GM18870 (cell line): Measurements from ENCODE around the gene NEUROG1.
A peak's percentile ranks its signal among the peaks of the same experiment; 100 is the strongest.

Experiments used
- ATAC-seq: cut with Tn5 transposase; IDR thresholded peaks from one replicate; pipeline ENCODE4 v1.9.1; 2021; ENCODE audit warnings: moderate library complexity; ENCODE audit not compliant: unreplicated experiment

Gene NEUROG1

DNA sequence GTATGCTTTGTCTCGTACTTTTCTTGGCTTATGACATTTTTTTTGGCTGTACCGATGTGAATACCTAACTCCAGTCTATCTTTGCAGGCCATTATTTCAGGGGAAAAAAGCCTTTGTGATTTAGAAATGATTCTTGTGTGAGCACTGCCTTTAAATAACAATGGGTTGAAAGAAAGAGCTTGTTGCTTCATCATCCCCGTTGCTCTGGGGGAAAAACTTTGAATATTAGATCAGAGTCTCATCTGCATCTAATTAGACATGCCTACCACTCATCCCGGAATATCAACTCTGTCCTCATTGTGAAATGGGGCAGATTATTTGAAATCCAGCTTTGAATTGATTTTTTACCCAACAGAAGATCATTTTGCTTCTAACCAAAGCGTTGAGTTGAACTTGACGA is 29.5 kb upstream of the NEUROG1 start:
- ATAC-seq: no peak

DNA sequence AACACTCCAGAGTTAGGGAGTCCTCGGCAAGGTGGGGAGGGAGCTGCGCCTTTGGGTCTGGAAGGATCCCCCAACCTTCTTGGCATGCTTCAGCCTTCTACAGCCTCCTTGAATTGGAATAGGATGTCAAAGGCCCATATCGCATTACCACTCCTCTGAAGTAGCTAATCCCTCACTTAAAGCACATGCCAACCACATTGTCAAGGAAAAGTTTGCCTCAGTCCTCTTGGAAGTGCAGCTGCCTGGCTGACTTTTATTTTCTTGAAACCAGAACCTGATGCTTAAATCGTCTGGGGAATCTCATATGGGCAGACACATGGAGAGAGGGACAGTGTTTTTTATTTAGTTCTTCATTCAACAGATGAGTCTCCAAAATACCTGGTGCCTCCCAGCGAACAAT is 28.6 kb upstream of the NEUROG1 start:
- ATAC-seq: no peak

DNA sequence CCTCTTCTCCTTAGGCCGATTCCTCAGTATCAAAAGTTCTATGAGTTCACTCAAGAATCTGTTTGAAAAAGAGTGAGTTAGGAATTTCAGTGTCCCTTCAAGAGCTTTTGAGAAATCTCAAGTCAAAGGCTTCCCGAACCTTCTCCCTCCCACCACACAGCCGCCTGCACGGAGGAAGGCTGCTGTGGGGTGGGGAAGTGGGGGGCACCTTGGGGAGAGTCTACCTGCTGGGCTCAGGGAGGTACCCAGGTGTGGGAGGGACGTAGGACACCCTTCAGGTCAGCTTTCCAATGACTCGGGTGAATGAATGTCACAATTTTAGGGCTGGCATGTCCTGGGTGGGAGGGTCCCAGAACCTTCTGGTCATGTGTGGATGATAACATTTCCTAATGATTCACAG is 25.5 kb upstream of the NEUROG1 start:
- no peak for ATAC-seq

DNA sequence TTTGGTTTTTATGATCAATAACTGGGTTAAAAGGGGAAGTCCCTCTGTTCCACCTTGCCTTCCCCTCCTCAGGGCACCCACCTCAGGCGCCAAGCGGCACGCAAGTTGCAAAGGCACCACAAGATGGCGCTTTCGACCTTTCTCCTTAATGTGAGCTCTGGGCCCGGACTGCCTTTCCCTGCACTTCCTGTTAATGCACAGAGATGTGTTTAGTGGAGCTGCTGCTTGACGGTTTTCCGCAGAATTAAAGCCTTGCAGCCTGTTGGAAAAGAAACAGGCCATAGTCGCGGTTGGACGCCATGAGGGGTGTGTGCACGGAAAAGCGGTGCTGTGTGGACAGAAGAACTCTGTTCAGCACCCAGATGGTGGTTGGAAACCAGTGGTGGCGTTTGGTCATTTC is 25.1 kb upstream of the NEUROG1 start:
- ATAC-seq: peak; percentile 93

DNA sequence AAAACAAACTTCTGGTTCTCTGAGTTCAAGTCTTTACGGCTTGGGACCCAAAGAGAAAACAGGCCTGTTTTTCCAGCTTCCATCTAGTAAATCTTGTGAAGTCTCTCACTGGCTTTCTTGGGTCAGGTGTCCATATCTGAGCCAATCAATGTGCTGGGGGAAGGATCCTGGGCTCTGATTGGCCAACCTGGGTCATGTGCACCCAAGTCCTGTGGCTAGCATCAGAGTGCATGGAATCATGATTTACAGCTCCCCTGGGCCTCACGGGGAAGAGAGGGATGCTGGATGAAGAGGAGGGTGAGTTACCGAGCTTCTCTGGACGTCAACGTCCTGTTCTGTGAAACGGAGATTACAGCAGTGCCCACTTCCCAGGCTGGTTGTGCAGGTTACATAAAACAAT is 23.6 kb upstream of the NEUROG1 start:
- no peak for ATAC-seq

DNA sequence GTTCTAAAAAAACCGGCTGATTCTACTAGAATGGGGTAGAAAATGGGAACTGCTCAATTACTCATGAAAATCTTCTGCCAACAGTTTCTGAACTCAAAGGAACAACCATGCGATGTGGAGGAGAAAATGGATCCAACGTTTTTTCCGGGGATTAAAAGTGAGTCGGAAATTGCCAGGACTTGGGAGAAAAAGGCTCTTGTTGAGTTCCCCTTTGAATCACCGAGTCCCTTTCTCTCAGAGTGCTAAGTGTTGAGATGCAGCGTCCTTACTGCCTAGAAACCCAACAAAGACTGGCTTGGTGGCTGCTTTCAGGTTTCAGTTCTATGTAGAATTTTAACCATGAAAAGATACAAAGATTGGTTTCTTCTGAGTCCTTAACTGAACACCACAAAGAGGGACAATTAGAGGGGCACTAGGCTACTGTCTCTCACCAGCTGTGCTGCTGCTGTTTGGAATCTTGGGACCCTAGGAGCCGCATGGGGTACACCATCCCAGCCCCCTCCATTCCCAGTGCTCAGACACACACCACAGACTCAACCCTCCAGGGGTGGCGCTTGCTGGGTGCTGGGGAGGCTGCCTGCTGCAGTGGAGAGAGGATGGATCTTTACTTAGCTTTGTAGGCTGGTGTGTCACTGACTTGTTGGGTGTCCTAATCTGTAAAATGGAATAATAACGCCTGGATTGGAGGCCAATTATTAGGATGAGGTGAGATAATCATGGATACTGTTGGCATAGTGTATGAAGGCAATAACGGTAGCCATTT is 21.5 kb upstream of the NEUROG1 start:
- ATAC-seq: no peak

DNA sequence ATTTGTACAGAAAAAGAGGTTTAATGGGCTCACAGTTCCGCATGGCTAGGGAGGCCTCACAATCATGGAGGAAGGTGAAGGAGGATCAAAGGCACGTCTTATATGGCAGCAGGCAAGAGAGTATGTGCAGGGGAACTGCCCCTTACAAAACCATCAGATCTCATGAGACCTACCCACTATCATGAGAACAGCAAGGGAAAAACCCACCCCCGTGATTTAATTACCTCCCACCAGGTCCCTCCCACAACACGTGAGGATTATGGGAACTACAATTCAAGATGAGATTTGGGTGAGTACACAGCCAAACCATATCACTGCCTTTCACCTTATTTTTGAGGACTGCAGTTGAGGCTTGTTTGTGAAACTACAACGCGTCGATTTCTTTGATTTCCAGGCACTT is 20.9 kb upstream of the NEUROG1 start:
- ATAC-seq: no peak

DNA sequence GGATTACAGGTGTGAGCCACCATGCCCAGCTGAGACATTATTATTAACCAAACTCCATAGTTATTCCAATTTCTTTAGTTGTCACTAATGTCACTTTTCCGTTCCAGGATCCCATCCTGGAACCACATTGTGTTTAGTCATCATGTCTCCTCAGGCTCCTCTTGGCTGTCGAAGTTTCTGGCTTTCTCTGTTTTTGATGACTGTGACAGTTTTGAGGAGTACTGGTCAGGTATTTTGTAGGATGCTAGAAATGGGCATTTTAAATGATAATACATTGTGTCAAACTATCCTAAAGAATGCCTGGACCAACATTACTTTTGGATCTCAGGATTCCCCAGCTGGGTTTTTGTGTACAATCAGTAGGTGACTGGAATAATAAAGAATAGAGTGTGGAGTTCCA is 19.8 kb upstream of the NEUROG1 start:
- no peak for ATAC-seq

DNA sequence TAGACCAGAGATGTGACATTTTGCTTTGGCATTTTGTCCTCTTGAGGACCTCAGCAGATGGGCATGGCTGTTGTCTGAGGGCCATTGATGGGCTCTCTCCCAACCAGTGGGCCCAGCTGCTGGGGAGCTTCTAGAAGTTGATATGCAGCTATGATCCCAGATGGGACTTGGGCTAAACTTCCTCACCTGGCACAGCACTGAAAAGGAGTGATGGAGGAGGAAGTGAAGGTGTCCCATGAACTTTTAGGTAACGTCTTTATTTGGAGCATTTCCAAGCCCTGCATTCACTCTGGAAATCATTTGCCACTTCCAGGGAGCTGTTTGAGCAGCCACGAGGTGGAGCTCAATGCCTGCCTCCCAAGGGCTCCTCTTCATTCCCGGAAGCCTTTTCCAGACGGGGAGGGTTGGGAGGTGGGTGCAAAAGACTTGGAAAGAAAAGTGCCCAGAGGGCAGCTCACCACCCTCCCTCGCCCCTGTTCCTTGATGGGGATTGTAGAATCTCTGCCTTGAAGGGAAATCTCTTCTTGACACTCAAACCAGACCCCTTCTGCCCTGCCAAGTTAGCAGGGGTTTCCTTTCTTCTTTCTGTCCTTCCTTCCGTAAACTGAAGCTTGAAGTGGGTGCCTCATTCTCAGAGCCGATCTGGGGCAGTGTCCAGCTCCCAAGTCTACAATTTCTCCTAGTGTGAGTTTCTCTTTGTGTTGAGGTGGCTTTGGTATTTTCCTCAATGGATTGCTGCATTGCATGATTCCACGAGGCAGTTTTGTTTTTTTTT is 18.1 kb upstream of the NEUROG1 start:
- ATAC-seq: no peak

DNA sequence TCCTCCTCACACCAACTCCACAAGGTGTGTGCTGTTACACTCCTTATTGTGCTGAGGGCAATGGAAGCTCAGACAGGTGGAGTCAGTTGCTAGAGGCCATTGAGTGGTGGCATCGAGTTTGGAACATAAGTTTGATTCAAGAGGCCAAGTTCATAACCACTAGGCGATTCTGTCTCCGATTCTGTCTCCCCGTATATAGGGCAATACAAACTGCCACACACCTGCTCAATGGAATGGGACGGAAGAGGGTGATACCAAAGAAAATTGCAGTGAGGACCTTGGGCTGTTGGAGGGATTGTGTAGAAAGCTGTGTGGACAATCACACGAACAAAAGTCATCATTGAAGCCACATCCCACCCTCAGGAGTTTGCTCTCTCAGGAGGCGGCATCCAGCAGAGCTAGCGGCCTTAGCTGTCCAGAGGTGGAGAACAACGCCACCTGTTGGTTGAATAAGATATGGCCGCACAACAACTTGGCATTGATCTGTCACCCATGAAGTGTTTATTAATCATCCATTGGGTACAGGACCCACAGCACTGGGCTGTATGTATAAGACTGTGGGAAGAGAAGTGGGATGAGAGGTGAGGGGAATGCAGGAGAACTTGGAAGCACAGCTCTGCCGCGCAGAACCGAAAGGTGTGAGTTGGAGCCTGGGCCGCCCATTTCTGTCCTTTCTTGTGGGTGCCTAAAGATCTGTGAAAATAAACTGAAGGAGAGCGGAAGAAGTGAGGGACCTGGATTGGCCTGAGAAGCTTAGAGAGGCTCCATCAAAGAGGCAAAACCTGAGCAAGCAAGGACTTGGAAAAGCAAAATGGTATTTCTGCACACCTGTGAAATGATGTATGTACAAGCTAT is 16.1 kb upstream of the NEUROG1 start:
- no peak for ATAC-seq

DNA sequence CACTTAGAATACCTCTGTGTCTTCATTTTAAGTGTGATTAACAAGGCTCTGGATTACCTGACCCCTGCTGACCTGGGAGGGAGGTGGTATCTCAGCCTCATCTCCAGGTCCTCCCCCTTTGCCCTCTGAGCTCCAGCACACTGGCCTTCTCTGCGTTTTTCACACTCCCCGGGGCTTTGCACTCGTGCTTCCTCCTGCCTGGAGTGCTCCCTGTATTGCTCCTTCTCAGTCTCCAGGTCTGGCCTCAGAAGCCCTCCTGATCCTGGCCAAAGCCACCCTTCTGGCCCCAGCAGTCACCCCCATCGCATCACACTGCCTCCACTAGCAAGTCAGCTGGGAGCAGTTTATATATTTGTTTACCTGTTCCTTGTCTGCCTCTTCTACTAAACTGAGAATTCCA is 13.6 kb upstream of the NEUROG1 start:
- no peak for ATAC-seq

DNA sequence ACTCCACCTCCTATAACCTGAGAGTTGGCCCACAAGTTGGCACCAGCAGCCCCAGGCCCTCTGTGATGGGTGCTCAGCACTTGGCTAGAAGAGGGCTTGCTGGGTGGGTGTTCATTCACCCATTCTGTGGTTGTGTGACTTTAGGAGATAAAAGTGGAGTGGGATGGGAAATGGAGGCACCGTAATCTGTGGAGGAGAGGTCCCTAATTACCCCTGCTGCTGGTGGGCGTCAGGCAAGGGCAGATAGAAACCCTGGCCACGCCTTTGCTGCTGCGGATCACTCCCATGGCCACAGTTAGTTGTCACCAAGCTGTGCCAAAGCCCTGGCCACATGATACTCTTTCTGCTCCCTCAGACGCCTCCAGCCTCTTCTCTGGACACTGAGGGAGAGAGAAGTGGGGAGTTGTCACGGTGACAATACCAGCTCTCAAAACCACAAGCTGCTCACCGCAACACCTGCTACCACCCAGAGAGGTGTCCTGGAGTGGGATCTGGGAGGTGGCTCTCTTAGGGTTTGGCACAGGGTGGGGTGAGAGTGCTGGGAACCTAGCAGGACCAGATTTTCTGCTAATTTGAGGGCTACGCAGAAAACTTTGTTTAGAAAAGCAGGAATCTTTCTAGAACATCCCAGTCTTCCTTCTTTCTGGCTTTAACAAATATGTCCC is 12.0 kb upstream of the NEUROG1 start:
- no peak for ATAC-seq

DNA sequence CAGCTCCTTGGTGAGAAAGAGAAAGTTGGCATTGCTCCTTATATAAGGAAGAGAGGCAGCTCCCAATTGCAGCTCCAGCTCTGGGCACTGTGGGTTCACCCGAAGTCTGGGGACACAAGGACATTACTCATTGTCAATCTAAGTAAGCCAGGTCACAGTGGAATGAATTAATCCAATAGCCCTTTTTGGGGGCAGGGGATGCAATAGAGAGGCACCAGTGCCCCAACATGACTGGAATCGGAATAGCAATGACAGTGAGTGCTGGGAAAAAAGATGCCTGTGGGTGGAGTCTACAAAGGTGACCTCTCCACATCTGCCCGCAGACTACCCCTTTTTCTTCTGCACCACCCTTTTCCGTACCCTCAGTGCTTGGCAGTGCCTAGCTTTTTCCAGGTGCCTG is 11.1 kb upstream of the NEUROG1 start:
- ATAC-seq: no peak

DNA sequence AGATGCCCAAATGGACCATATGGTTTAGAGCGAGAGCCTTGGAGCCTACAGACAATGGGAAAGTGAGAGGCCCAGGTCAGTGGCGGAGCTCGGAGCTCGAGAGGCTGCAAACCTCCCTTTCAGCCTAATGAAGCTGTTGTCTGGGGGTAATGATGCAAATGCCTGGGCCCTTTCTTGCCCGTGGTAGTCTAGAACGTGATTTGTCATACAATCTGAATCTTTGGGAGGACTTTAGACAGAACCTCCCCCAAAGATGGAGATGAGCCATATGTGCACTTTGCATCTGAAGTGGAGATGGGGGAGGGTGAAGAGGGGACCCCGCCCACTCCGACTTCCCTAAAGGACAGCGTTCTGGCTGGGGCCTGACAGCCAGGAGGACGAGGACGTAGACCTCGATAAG is 10.3 kb upstream of the NEUROG1 start:
- no peak for ATAC-seq

DNA sequence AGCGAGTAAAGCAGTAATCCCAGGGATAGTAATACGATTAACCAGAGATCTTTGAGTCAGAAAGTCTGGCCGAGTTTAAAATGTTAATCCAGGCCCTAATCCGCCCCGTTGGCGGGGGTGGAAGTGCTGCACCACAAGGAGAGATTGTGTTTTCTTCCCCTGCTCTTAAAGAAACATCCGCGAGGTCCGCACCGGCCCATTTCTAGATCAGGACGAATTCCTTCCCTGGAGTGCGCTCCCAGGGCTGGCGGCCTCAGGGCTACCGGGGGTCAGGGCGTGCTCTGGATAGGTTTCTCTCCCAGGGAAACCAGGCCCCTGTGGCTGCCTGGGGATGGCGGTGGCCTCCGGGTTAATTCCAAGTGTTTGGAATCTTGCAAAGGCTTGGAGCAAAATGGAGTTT is 9.3 kb upstream of the NEUROG1 start:
- ATAC-seq: no peak

DNA sequence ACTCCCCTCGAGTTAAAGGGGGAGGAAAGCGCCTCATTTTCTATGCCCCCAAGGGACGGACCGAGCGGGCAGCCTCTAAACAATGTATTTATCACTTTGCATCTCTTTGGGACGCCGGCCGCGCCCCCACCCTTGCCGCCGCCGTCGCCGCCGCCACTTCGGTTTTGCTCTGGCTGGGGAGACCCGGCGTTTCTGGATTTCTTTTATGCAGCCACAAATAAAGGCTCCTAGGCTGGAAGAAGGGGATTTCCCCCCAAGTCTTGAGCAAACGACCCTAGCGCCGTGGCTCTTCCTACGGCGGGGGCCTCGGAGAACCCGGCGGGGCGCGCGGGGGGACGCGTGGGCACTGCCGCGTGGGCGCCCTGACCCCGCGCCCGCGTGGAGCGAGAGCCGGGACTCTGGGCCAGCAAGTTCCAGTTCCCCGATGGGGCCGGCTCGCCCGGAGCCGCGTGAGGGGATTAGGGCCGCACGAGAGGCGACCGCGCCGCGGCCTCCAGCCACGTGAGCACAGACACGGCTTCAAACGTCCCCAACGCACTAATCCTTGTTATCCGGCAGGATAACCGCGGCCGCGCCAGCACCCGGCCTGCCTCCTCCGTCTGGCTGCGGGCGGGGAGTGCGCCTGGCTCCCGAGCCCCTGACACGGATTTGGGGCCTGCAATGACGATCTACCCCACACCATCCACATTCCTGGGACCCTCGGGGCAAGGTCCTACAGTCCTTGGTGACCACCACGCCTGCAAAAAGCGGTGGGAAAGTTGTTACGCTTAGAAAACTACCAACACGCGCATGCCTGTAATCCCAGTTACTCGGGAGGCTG is 7.9 kb upstream of the NEUROG1 start:
- no peak for ATAC-seq

DNA sequence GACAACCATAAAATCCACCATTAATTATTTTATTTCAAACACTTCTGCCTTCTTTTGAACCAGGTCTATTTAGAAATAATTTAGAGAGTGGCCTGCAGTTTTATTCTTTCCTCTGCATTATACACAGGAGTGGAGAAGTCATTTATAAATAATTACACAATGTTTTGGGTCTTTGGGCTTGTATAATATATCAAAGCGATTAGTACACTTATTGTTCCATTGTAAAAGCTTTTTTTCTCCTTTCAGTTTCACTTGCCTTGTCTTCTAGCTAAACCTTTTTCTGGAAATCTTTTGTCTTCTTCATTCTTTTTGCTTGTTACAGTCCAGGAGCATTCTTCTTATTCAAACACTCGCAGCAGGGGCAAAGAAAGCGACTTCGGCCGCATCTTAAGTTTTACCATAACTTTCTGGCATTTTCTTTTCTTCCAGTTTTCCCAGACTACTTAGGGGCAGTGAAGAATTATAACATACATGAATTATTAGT is 7.3 kb upstream of the NEUROG1 start:
- no peak for ATAC-seq

DNA sequence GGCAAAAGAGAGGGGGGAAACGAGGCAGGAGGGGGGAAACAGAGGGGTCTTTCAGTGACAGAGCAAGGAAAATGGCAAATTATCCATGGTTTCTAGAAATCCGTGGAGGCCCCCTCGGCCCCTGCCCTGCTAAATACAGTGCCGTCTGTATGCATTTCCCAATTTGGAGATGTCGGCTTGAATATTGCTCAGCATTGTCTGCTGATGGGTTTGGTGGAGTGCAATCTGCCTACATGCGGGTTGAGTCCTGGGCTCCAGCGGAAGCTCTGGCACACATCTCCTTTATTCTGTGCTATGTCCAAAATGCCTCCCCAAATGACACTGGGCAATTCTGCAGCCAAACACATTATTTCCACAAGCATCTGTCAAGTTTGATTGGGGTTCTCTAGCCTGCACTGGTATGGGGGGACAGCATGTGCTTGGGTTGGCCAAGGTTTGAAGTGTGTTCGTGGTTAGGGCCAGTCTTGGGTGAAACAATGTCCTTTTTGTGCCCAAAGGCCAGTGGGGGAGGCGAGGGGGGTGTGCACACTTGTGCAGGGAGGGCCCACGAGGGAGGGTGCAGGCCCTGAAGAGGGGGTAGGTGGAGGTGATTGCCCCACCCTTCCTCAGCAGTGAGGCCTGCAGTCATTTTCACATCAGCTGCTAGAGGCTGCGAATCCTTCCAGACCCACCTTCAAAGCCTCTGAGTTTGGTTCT is 6.2 kb upstream of the NEUROG1 start:
- no peak for ATAC-seq

DNA sequence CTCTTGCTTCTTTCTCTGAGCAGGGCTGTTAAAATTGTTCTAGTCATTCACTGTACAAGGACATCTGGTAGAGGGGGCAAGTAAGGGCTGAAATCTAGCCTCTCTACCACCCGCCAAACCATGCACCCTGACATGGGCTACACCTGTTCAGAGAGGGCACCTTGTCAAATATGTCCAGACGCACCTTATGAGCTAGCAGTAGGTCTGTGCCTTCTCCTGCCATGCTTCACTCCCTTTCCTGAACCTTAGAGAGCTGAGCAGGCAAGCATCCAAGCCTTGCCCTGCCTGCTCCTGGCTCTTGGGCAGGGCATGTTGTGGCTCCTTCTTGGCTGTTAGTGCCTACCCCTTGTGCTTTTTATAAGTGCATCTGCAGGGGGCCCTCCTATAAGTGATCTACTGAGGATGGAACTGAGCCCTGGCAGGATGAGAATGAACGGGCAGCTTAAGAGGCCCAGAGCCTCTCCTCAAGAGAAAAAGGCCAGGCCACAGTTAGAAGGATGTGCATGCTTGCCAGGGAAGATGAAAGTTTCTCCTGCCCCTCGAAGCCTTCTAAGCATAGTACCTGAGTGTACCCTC is 3.8 kb upstream of the NEUROG1 start:
- no peak for ATAC-seq
